ENCODE measurements around the gene PITPNC1.

PITPNC1 gene

DNA sequence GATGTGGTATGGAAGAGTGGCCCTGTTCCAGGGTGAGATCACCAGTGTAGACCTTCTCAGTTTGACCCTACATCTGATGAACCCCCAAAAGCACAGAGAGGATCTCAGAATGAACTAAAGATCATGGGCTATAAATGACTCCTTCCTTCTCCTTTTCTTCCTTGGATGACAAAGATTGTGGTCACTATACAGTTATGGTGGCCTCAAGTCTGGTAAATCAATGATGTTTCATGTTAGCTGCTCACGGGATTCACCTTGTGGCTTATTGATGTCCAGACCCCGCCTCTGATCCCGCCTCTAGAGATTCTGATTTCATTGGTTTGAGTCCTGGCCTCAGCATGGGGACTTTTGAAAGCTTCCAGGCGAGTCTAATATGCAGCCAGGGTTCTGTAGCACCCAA, 112.2 kb downstream of the PITPNC1 start:
- no peaks in the 10 kb centered on the region for H3K4me1 ChIP-seq (ENCODE audit: insufficient read depth, low read length, severe bottlenecking)
- H3K4me3 ChIP-seq (ENCODE audit: low read depth, low read length, poor library complexity, severe bottlenecking) = no peak overlapping the region
- no peaks in the 10 kb centered on the region for H4K20me1 ChIP-seq (ENCODE audit: insufficient read depth, low read length)
- no peaks in the 10 kb centered on the region for H3K9me3 ChIP-seq (ENCODE audit: low read length)
- H3K9me2 ChIP-seq (ENCODE audit: low read depth, low read length) = no peaks in the 10 kb centered on the region
- no peaks in the 10 kb centered on the region for H3K79me2 ChIP-seq (ENCODE audit: insufficient read depth, low read length)
- peaks cover 3% of the 10 kb centered on the region for H3K27me3 ChIP-seq (ENCODE audit: insufficient read depth, low read length)
- no peaks in the 10 kb centered on the region; the same call in 1 of the 2 replicates for H3K36me3 ChIP-seq (ENCODE audit: insufficient read depth, low read length)
- no peaks in the 10 kb centered on the region for H3F3A ChIP-seq (ENCODE audit: insufficient read depth, low read length)
- TF ChIP-seq EZH2 (IDR thresholded peaks at IDR 0.05; ENCODE audit: borderline replicate concordance, low read length) = no peak
- TF ChIP-seq, protein P1, sequence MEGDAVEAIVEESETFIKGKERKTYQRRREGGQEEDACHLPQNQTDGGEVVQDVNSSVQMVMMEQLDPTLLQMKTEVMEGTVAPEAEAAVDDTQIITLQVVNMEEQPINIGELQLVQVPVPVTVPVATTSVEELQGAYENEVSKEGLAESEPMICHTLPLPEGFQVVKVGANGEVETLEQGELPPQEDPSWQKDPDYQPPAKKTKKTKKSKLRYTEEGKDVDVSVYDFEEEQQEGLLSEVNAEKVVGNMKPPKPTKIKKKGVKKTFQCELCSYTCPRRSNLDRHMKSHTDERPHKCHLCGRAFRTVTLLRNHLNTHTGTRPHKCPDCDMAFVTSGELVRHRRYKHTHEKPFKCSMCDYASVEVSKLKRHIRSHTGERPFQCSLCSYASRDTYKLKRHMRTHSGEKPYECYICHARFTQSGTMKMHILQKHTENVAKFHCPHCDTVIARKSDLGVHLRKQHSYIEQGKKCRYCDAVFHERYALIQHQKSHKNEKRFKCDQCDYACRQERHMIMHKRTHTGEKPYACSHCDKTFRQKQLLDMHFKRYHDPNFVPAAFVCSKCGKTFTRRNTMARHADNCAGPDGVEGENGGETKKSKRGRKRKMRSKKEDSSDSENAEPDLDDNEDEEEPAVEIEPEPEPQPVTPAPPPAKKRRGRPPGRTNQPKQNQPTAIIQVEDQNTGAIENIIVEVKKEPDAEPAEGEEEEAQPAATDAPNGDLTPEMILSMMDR (IDR thresholded peaks at IDR 0.05; ENCODE audit: low read length) = no peak
- no peak overlapping the region for H3K27ac ChIP-seq (ENCODE audit: low read depth, low read length, poor library complexity, severe bottlenecking)
- no peak overlapping the region for H3K9ac ChIP-seq (ENCODE audit: low read length)
- no peak overlapping the region for H2AFZ ChIP-seq (ENCODE audit: low read length)
- H3K4me2 ChIP-seq (ENCODE audit: low read length) = no peak overlapping the region

DNA sequence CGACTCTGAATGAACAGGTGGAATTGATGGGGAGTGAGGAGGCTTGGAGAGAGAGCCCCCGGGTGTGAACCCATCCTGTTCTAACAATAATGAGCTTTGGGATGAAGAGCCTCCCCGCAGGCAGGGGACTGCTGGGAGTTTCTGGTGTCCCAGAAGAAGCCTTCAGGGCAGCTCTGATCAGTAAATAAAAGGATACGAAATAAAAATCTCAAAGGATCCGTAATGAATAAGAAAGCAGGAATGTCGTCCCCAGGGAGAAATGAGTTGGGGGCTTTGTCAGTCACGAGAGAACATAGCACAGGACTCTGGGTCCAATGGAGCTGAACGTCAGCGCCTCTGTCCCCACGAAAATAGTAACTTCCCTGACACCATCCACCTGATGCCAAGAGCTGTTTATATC, 113.4 kb downstream of the PITPNC1 start:
- no peak overlapping the region for H2AFZ ChIP-seq (ENCODE audit: low read length)
- no peaks in the 10 kb centered on the region for H3F3A ChIP-seq (ENCODE audit: insufficient read depth, low read length)
- H4K20me1 ChIP-seq (ENCODE audit: insufficient read depth, low read length) = no peaks in the 10 kb centered on the region
- H3K9me3 ChIP-seq (ENCODE audit: low read length) = no peaks in the 10 kb centered on the region
- H3K4me3 ChIP-seq (ENCODE audit: low read depth, low read length, poor library complexity, severe bottlenecking) = no peak overlapping the region
- no peak overlapping the region for H3K27ac ChIP-seq (ENCODE audit: low read depth, low read length, poor library complexity, severe bottlenecking)
- H3K9me2 ChIP-seq (ENCODE audit: low read depth, low read length) = no peaks in the 10 kb centered on the region
- TF ChIP-seq, protein P1 (IDR thresholded peaks at IDR 0.05; ENCODE audit: low read length) = no peak
- TF ChIP-seq EZH2 (IDR thresholded peaks at IDR 0.05; ENCODE audit: borderline replicate concordance, low read length) = no peak
- no peaks in the 10 kb centered on the region for H3K4me1 ChIP-seq (ENCODE audit: insufficient read depth, low read length, severe bottlenecking)
- no peak overlapping the region for H3K4me2 ChIP-seq (ENCODE audit: low read length)
- peaks cover 3% of the 10 kb centered on the region for H3K27me3 ChIP-seq (ENCODE audit: insufficient read depth, low read length)
- H3K36me3 ChIP-seq (ENCODE audit: insufficient read depth, low read length) = no peaks in the 10 kb centered on the region; the same call in 1 of the 2 replicates
- no peaks in the 10 kb centered on the region for H3K79me2 ChIP-seq (ENCODE audit: insufficient read depth, low read length)
- H3K9ac ChIP-seq (ENCODE audit: low read length) = no peak overlapping the region

- no peak overlapping the region for H3K9ac ChIP-seq (ENCODE audit: low read length)
- H2AFZ ChIP-seq (ENCODE audit: low read length) = no peak overlapping the region
- no peak overlapping the region for H3K4me3 ChIP-seq (ENCODE audit: low read depth, low read length, poor library complexity, severe bottlenecking)
- no peaks in the 10 kb centered on the region for H3K79me2 ChIP-seq (ENCODE audit: insufficient read depth, low read length)
- TF ChIP-seq, protein P1 (IDR thresholded peaks at IDR 0.05; ENCODE audit: low read length) = no peak
- no peak for TF ChIP-seq EZH2 (IDR thresholded peaks at IDR 0.05; ENCODE audit: borderline replicate concordance, low read length)
- H4K20me1 ChIP-seq (ENCODE audit: insufficient read depth, low read length) = no peaks in the 10 kb centered on the region
- no peaks in the 10 kb centered on the region; the same call in 1 of the 2 replicates for H3K36me3 ChIP-seq (ENCODE audit: insufficient read depth, low read length)
- 0 out of 2 replicates have a peak, but pooled peaks cover 3% of the 10 kb centered on the region for H3K9me3 ChIP-seq (ENCODE audit: low read length)
- no peak overlapping the region for H3K27ac ChIP-seq (ENCODE audit: low read depth, low read length, poor library complexity, severe bottlenecking)
- H3K4me1 ChIP-seq (ENCODE audit: insufficient read depth, low read length, severe bottlenecking) = no peaks in the 10 kb centered on the region
- no peak overlapping the region for H3K4me2 ChIP-seq (ENCODE audit: low read length)
- no peaks in the 10 kb centered on the region for H3F3A ChIP-seq (ENCODE audit: insufficient read depth, low read length)
- peaks cover 3% of the 10 kb centered on the region for H3K27me3 ChIP-seq (ENCODE audit: insufficient read depth, low read length)
- H3K9me2 ChIP-seq (ENCODE audit: low read depth, low read length) = no peaks in the 10 kb centered on the region
Measured at GRCh38 chr17:67491009-67491680, 114.1 kb downstream of the PITPNC1 start.

Measured in OCI-LY1 (cell line).